SU-DHL-6 (cell line): ENCODE measurements around the gene MREG.

Experiments
- CTCF ChIP-seq: fragments of 200-600 bp; sonication (generic); IDR thresholded peaks from one replicate; pipeline ENCODE4 v1.5.1; 2017; ENCODE audit warnings: antibody characterized with exemption, mild to moderate bottlenecking, low read length, moderate library complexity; ENCODE audit not compliant: insufficient read depth, poor library complexity, severe bottlenecking
- EZH2phosphoT487 ChIP-seq: fragments of 200-600 bp; sonication (generic), shearing (Covaris generic); conservative IDR thresholded peaks from 2 replicates; pipeline ENCODE4 v1.6.1; 2018; ENCODE audit warnings: mild to moderate bottlenecking, antibody characterized with exemption, low read length, moderate library complexity, mixed read lengths

DNA sequence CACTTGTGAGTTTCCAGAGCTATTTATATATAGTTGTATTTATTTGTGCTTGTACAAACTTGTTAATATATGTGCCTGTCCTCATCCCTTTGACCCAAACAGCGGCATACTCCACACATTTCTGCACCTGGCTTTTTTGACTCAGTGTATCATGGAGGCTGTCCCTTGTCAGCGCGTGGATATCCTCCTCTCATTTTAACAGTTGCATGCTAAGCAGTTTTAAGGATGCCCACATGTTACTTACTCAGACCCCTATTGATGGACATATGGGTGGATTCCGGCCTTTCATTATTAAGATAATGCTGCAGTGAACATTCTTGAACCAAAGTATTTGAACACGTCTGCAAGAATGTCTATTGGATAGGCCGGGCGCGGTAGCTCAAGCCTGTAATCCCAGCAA is 655 bp upstream of the MREG start:
- TF ChIP-seq EZH2phosphoT487 (no peak), CTCF (no peak)
